HG02943 (cell line): ENCODE results near the gene NPNT.

Experiments
- ATAC-seq: cut with Tn5 transposase; IDR thresholded peaks from one replicate; pipeline ENCODE4 v1.9.1; 2021; ENCODE audit warnings: mild to moderate bottlenecking, low read depth, moderate library complexity; ENCODE audit not compliant: unreplicated experiment

Gene NPNT

DNA sequence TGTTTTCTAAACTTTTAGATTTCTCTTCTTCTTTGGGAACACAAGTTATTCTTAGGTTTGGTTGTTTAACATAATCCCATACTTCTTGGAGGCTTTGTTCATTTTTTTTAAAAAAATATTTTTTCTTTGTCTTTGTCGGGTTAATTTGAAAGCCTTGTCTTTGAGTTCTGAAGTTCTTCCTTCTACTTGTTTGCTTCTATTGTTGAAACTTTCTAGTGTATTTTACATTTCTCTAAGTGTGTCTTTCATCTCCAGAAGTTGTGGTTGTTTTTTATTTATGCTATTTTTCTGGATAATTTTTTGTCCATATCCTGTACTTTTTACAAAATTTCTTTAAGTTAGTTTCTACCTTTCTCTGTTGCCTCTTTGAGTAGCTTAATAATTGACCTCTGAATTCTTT is 116.1 kb downstream of the NPNT start:
- ATAC-seq, result no peak

DNA sequence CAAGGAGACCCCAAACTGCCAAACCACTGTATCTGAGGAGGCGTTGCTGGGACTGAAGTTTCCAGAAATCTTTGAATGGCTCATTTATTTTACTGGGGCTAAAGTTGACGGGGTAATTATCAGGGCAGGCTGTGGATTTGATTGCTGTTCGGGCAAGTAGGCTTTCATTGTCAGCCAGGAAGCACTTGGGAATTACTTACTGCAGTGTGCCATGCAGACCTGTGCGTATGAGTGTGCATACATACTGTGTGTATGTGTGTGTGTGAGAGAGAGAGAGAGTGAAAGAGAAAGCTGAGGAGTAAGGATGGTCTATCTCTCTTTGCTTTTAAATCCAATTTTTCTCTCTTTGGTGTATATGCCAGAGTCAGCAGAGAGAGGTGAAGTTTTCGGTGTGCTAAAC is 122.7 kb downstream of the NPNT start:
- no peak for ATAC-seq

DNA sequence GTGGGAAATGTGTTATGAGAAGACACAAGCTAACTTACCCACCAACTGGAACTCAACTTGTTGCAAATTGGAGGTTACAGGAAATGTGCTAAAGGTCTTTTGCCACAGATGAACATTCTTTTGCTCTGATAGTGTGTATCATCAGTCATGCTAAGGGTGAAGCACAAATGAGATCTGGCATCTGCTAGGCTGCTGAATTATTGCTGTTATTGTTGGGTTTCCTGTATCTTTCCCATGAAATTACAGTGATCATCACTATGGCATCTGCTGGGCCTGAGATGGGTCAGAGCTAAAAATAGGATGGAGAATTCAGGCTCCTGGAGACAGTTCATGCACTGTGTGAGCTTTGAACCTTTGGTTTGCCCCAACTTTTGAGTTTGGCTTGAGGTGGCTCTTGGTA is 124.5 kb downstream of the NPNT start:
- no peak for ATAC-seq
